ENCODE measurements around the gene UBE2R2.
"Not testable (repeated sequence)": the region's sequence is repeated elsewhere in the genome, so short reads cannot be mapped to it uniquely, and the experiment has no call there.

UBE2R2 gene

DNA sequence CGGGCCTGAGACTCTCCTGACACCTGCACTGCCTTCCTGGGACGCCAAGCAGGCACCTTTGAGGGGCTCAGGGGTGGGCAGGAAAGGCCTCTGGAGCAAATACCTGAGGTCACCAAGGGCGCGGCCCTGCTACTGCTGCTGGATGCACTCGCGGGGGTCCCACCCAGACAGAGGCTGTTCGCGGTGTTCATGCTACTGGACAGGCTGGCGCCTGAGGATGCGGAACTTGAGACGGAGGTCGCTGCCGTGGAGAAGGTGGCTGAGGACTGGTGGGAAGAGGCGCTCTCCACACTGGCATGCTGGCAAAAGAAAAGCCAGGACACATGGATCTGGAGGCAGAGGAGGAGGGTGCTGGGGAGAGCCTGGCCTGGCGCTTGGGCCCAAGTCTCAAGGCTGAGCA lies 110.7 kb downstream of the UBE2R2 start:
- DNase-seq (ENCODE audit: low read depth): no peak

DNA sequence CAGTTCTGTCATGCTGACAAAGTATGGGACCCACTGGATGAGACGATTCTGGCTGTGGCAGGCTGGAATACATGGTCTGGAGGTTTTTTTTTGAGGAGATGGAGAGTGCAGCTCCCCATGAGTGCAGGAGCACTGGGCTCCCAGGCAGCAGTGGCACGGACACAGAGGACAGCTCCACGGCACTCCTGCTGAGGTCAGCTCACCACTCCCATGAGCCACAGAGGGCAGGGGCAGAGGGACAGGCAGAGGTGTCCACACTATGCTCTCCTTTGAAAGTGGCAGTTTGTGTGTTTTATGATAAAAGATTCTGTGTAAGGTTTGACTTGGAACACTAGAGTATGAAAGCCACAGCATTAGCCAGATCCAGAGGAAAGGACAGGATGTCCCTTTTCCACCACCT lies 114.4 kb downstream of the UBE2R2 start:
- no peak for DNase-seq (ENCODE audit: low read depth)

DNA sequence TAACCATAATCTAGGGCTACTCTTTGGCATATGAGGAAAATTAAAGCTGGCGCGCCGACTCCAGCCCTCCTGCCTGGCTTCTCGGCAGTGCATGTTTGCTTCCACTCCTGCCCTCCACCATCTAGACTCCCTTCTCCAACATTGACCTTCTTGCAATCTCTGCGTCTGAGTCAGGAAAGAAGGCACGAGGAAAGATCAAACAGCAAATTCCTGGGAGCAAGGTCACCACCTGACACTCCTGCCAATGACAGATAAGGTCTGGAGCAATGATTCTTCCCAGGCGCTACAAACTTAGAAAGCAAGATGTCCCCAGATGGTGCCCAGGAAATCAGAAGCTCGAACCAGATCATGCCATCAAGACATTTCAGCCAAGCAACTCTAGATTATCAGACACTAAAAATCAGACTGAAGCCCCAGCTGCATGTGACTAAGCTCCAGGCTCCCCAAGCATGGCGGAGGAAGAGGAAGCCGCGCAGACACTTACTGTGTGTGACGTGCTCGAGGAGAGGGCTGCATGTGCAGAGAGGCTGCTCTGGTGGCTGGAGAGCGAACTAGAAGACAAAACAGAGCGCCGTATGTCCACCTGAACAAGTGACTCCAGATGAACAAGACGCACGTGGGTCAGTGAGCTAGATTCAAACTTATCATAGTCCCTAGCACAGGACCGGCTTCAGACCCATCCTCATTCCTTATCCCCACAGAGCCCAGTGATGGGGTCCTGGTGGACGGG lies 115.3 kb downstream of the UBE2R2 start:
- no peak for DNase-seq (ENCODE audit: low read depth)

DNA sequence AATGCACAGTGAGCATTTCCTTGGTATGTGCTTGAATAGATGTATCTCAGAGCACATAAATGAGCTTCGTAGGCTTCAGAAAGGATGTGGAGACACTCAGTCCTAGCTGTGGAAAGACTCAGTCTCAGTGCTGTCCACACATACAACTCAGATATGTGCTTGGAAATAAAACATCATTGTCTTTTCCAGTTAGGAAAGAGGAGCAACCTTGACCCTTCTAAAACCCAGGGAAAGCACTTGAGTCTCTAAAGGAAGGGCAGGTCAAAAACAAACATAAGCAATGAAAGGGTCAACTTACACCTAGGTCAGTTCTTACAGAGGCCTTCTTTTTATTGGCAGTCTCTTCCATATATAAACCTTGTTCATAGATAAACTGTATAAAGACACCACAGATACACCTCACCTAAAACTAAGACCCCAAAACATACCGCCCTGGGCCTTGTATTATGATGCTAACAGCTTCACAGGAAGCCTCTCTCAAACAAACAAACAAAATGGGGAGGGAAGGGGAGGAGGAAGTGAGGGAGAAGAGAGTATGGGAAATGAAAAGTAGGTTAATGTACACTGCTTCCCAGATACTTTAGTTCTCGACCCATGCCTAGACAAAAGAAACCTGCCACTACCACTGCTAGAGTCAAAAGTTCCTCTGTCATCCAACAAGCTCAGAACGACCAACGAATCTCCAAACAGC lies 117.4 kb downstream of the UBE2R2 start:
- DNase-seq (ENCODE audit: low read depth): no peak

DNA sequence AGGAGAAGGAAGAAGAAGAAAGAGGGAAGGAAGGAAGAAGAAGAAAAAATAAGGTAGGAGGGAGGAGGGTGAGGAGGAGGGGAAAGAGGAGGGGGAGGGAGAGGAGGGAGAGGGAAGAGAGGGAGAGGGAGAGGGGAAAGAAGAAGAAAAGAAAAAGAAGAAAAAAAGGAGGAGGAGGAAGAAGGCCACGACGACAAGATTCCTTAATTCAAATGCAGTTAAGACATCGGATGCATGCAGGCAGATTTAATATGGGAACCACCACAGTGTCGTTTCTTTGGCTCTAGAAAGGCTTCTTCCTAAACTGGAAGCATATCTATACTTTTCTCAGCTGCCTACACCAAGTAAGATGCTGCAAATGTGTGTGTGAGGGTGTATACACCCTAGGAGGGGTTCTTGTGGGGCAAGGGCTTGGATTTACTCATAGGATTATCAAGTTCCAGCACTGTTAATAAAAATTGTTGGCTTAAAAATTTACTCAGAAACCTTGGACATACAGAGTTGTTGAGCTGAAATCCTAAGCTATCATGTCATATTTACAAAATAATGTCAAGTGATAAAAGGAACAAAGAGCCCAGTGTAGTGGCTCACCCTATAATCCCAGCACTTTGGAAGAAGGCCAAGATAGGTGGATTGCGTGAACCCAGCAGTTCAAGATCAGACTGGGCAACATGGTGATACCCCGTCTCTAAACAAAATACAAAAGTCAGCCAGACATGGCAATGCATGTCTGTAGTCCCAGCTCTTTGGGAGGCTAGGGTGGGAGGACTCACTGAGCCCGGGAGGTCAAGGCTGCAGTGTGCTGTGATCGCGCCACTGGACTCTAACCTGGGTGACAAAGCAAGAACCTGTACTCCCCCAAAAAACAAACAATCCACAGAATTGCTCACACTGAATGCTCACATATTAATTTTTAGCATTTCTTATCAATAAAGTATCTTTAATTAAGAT lies 123.2 kb downstream of the UBE2R2 start:
- DNase-seq (ENCODE audit: low read depth): no peak

DNA sequence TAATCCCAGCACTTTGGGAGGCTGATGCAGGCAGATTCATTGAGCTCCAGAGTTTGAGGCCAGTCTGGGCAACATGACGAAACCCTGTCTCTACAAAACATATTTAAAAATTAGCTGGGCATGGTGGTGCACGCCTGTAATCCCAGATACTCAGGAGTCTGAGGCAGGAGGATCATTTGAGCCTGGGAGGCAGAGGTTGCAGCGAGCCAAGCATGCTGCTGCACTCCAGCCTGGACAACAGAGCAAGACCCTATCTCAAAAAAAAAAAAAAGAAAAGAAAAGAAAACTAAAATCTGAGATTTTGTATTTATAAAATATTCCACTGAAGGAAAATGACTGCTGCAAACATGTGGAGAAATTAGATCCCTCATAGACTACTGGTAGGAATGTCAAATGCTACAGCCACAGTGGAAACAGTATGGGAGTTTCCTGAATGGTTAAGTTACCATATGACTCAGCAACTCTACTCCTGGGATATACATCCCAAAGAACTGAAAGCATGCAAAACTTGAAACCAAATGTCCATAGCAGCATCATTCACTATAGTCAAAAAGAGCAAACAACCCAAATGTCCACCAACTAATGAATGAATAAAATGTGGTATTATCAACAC lies 125.6 kb downstream of the UBE2R2 start:
- no peak for DNase-seq (ENCODE audit: low read depth)

DNA sequence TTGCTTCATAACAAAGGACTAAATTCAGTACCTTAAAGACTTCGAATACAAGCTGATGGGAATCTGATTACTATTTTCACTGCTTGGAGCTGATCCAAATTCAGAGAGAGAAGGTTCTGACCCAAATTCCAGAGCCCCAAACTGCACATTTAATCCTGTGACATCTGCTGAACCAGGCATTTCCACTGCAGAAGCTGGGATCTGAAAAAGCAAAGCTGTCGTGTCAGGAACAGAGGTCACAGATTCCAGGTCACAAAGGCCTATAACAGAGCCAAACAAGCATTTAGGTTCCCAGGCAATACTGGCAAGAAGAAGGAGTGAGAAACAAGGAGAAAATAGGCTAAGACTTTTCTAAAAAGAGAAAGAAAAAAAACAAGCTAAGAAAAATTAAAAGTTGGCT lies 126.4 kb downstream of the UBE2R2 start:
- no peak for DNase-seq (ENCODE audit: low read depth)

DNA sequence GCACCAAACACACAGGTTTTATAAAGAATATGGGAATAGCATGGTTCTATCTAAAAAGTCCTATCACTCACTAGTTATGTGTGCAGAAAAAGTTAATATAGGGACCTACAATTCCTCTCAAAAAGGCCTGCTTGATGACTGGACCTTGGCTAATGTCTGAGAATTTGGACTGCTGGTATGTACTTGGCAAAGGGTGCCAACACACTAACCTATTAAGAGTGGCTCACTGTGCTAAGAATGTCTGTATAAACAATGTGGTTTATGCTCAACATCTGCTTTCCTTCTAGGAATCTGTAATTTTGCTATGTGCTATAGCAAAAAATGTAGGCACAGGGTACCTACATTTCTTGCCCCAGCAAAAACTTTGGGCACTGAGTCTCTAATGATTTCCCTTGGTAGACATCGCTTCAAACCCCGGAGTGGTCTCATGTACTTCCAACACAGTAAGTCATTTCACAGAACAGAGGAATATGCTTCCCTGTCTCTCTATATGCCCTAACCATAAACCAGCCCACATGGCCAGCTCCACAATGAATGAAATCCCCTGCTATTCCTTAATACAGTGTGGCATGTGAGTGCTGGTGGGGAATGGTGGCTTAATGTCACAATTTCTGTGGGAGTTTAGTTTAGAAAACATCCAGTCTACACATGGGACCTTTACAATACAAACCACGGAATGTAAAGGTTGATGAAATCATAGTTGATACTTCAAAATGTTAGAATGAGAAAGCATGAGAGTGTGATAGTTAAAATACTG lies 130.0 kb downstream of the UBE2R2 start:
- DNase-seq (ENCODE audit: low read depth): no peak

DNA sequence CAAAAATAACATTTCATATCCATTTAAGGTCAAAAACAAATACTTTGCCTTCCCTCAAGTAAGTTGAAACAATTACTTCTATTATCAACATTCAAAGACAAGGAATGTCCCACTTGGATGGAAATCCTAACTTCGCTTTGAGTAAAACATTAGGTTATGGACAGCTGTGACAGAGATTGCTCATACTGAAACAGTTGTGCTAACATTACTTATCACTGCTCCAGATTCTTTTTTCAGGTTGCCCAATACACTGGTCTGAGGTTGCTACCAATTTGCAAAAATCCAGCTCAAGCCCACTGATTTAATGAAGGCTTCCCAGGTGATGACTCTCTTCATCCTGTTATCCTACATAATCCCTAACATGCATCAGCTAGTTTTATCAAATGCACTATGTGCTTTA lies 133.4 kb downstream of the UBE2R2 start:
- DNase-seq (ENCODE audit: low read depth): no peak

DNA sequence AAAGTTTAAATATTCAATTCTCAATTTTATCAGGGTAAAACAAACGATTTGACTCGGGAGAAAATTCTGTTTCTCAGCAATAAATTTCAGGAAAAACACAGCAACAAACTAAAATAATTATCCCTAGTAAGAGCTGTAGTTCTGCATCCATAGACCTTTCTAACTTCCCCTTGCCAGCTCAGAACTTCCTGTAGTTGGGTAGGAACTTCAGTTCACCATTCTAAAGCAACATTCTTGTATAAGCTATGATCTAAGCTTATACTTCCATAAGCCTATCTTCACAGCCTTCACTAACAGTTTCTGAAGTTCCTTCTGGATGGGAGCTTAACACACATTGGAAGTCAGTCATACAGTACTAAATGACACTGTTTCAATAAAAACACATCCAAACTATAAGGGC lies 135.1 kb downstream of the UBE2R2 start:
- DNase-seq (ENCODE audit: low read depth): no peak

DNA sequence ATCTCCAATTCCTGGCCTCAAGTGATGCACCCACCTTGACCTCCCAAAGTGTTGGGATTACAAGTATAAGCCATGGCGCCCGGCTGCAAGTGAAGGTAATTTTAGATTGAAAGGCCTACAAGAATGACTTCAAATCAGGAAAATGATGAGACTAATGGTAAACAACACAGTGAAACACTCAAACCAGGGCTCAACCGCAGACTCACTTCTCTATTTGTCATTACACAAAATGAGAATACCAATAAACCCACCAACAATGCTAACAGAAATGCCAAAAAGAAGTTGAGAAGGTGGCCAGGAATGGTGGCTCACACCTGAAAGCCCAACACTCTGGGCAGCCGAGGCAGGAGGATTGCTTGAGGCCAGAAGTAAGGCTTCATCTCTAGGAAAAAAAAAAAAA lies 139.6 kb downstream of the UBE2R2 start:
- no peak for DNase-seq (ENCODE audit: low read depth)

DNA sequence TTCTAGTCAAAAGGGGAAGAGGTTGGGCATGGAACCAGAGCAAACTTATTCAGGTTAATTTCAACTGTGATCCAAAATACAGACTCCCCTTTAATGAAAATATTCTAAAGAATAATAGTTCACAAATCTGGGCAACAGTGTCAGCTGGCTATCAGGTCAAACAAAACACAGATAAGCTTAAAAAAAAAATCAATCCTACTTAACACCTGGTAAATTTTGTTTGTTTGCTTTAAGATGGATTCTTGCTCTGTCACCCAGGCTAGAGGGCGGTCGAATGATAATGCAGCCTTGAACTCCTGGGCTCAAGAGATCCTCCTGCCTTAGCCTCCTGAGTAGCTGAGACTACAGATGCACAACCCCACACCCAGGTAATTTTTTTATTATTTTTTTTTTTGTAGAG lies 142.8 kb downstream of the UBE2R2 start:
- no peak for DNase-seq (ENCODE audit: low read depth)

DNA sequence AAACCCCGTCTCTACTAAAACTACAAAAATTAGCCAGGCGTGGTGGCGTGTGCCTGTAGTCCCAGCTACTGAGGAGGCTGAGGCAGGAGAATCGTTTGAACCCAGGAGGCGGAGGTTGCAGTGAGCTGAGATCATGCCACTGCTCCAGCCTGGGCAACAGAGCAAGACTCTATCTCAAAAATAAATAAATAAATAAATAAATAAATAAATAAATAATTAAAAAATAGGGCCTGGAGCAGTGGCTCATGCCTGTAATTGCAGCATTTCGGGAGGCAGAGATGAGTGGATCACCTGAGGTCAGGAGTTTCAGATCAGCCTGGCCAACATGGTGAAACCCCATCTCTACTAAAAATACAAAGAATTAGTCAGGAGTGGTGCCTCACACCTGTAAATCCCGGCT lies 145.5 kb downstream of the UBE2R2 start:
- DNase-seq (ENCODE audit: low read depth): not testable (repeated sequence)

DNA sequence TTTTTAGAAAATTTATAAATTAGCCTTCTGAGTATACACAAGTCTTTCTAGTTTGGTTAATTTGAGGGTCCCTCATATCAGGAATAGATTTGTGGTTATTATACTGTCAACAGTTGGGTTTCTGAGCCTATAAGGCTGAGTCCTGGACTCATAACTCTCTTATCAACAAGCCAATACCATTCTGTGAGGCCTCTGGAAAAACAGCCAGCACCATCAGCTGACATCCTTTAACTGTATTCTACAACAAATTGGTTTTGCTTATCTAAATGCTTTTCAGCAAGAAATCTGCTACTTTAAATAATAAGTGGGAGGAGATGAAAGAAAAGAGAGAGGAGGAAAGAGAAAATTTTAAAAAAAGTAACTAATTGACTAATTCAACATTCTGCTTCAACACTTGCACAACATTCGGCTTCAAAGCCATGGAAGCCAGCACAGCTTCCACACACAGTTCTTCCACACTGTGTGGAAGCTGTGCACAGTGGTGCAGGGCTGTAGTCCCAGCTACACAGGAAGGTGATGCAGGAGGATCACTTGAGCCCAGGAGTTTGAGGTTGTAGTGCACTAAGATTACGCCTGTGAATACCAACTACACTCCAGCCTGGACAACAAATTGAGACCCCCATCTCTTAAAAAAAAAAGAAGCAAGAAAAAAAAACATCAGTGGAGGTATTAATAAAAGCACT lies 147.3 kb downstream of the UBE2R2 start:
- DNase-seq (ENCODE audit: low read depth): no peak
